Stimulated activated naive CD8-positive, alpha-beta T cell treated with anti-CD3 and anti-CD28 coated beads, Interleukin-15, Interleukin-2, amounts not matched to agents 100 U/mL and 50 U/mL, for 24 hours (primary cell): ENCODE data around the gene HNRNPA1.
"Not testable (repeated sequence)": the region's sequence is repeated elsewhere in the genome, so short reads cannot be mapped to it uniquely, and the experiment has no call there.

Source experiments
- ATAC-seq: fragments of 150-1000 bp; cut with Tn5 transposase; one replicate; pipeline ENCODE4 v1.10.0; 2021
- DNase-seq: peaks from one replicate; pipeline ENCODE4 v3.0.0; 2021

The HNRNPA1 gene

GRCh38 chr12:54280468-54281260 lies at the start of gene HNRNPA1:
Gene HNRNPA1 (plus strand): TSS chr12:54280726. CDS start chr12:54280808, 82 bp downstream.
- ATAC-seq (peak; percentile 91), DNase-seq (peak; percentile 91)

GRCh38 chr12:54231269-54231668 lies 49.3 kb upstream of the HNRNPA1 start:
- DNase-seq, ATAC-seq: not testable (repeated sequence)

- ATAC-seq: no peak
- DNase-seq: no peak
Observed at GRCh38 chr12:54232790-54233189, 47.7 kb upstream of the HNRNPA1 start.

- ATAC-seq: no peak
- no peak for DNase-seq
Observed at GRCh38 chr12:54238531-54238930, 42.0 kb upstream of the HNRNPA1 start.

GRCh38 chr12:54239620-54240019 lies 40.9 kb upstream of the HNRNPA1 start:
- ATAC-seq (no peak), DNase-seq (no peak)

- ATAC-seq (no peak), DNase-seq (no peak)
Observed at GRCh38 chr12:54240129-54240528, 40.4 kb upstream of the HNRNPA1 start.

GRCh38 chr12:54240971-54241588 lies 39.4 kb upstream of the HNRNPA1 start:
- peak; percentile 78 for ATAC-seq
- no peak for DNase-seq

GRCh38 chr12:54246011-54246641 lies 34.4 kb upstream of the HNRNPA1 start:
- ATAC-seq (no peak), DNase-seq (no peak)

GRCh38 chr12:54249489-54249888 lies 31.0 kb upstream of the HNRNPA1 start:
- ATAC-seq: no peak
- DNase-seq: no peak

GRCh38 chr12:54251667-54252284 lies 28.8 kb upstream of the HNRNPA1 start:
- ATAC-seq (no peak), DNase-seq (no peak)

- DNase-seq (no peak), ATAC-seq (no peak)
Observed at GRCh38 chr12:54253240-54253639, 27.3 kb upstream of the HNRNPA1 start.

- no peak for DNase-seq
- no peak for ATAC-seq
Observed at GRCh38 chr12:54257332-54257731, 23.2 kb upstream of the HNRNPA1 start.

- ATAC-seq (no peak), DNase-seq (no peak)
Observed at GRCh38 chr12:54258201-54258681, 22.3 kb upstream of the HNRNPA1 start.

- ATAC-seq (peak; percentile 97), DNase-seq (peak; percentile 79)
Observed at GRCh38 chr12:54259194-54260011, 21.1 kb upstream of the HNRNPA1 start.

GRCh38 chr12:54261815-54262402 lies 18.6 kb upstream of the HNRNPA1 start:
- ATAC-seq (no peak), DNase-seq (no peak)

GRCh38 chr12:54262403-54262925 lies 18.1 kb upstream of the HNRNPA1 start:
- DNase-seq (no peak), ATAC-seq (no peak)

- ATAC-seq: no peak
- no peak for DNase-seq
Observed at GRCh38 chr12:54265364-54265812, 15.1 kb upstream of the HNRNPA1 start.

GRCh38 chr12:54266852-54267251 lies 13.7 kb upstream of the HNRNPA1 start:
- DNase-seq (no peak), ATAC-seq (no peak)

GRCh38 chr12:54270345-54270744 lies 10.2 kb upstream of the HNRNPA1 start:
- DNase-seq (no peak), ATAC-seq (no peak)

- DNase-seq: no peak
- peak; percentile 43 for ATAC-seq
Observed at GRCh38 chr12:54272214-54272613, 8.3 kb upstream of the HNRNPA1 start.

- DNase-seq (no peak), ATAC-seq (no peak)
Observed at GRCh38 chr12:54273981-54274380, 6.5 kb upstream of the HNRNPA1 start.
